Aorta (tissue), 5 donors: ENCODE results near the gene TNS1. TPM values are rescaled to one million over a fixed set of nuclear protein-coding genes. Genes with fewer than 3 reads are reported as not detected.

Experiments
- ATAC-seq: fragments of 200-7000 bp; cut with Tn5 transposase; one replicate; pipeline ENCODE4 v1.9.1; 2022; ENCODE audit warnings: moderate library complexity; ENCODE audit not compliant: low FRiP score
- DNase-seq, 2 donors: peaks; one replicate each; pipeline ENCODE4 v3.0.0-alpha.2; 2020
- H3K27ac ChIP-seq, 2 donors: one replicate each; pipeline ENCODE4 v1.5.1; 2013; ENCODE audit warnings: low read length in 2 of 2, mild to moderate bottlenecking in 2 of 2, moderate library complexity in 2 of 2, control low read depth in 1 of 2, inconsistent platforms in 1 of 2, low read depth in 1 of 2
- H3K27me3 ChIP-seq, 2 donors: one replicate each; pipeline ENCODE4 v1.6.1; 2013; ENCODE audit warnings: control low read depth in 1 of 2, low read length in 1 of 2, mild to moderate bottlenecking in 1 of 2, moderate library complexity in 1 of 2; ENCODE audit not compliant: insufficient read depth in 2 of 2, control insufficient read depth in 1 of 2
- H3K36me3 ChIP-seq, 2 donors: one replicate each; pipeline ENCODE4 v1.6.1; 2013; ENCODE audit warnings: control low read depth in 1 of 2, low read length in 1 of 2, mild to moderate bottlenecking in 1 of 2; ENCODE audit not compliant: insufficient read depth in 2 of 2, control insufficient read depth in 1 of 2
- H3K4me1 ChIP-seq, 2 donors: one replicate each; pipeline ENCODE4 v1.6.1; 2013; ENCODE audit warnings: low read length in 2 of 2, control low read depth in 1 of 2, mild to moderate bottlenecking in 1 of 2, moderate library complexity in 1 of 2; ENCODE audit not compliant: insufficient read depth in 2 of 2, control insufficient read depth in 1 of 2
- H3K4me3 ChIP-seq, 2 donors: one replicate each; pipeline ENCODE4 v1.5.1; 2013; ENCODE audit warnings: low read length in 2 of 2, control low read depth in 1 of 2, mild to moderate bottlenecking in 1 of 2
- H3K9me3 ChIP-seq: one replicate; pipeline ENCODE4 v1.6.1; 2013; ENCODE audit warnings: mild to moderate bottlenecking, low read length; ENCODE audit not compliant: control insufficient read depth
- WGBS, 2 donors: extraction: QIAGEN DNeasy Blood & Tissue Kit; methylation state at CpG; one replicate each; pipeline ENCODE4 v1.1.7; 2013; 5-methylcytosine and 5-hydroxymethylcytosine counted together
- intact Hi-C, 2 donors: fragments of 100-400 bp; cut with DNase I; formaldehyde crosslinking; loops; one replicate each; pipeline versions ENCODE4 v1.14.2 to v1.15.0; 2022
- polyA plus RNA-seq, 2 donors: library from polyadenylated mRNA; stranded (reverse); fragments of 200-250 nt; gene quantifications; one replicate each; pipeline ENCODE4 v1.2.3, GENCODE V29; 2013
- total RNA-seq, 2 donors: library from RNA; stranded (reverse); fragmentation: NEBNext Ultra II Directional; extraction: Animal tissue kit (Norgen Biotek cat#: 25700); gene quantifications; one replicate each; pipeline ENCODE4 v1.2.1, GENCODE V29; 2021
- donor health status: healthy with polysubstance abuse.
- donor health status: Bipolar disorder and iron deficiency.
- donor health status: DM: no; HTN: no; CAD: no.
- donor health status: DM: no; HTN: no; CAD: no.
- donor health status: DM: yes; HTN: yes; CAD: no.

The TNS1 gene
- total and polyA plus RNA-seq, 4 donors = 303 to 1,949 (median 930) TPM

- Histone ChIP-seq H3K27ac (peak overlapping the region; percentile 4 to 34), H3K9me3 (no peaks in the 10 kb centered on the region), H3K36me3 (peaks cover 7 to 38% of the 10 kb centered on the region in 2 donors), H3K4me1 (peaks cover 0 to 3% of the 10 kb centered on the region in 2 donors), H3K4me3 (no peak overlapping the region), H3K27me3 (no peaks in the 10 kb centered on the region)
- ATAC-seq (no peak), DNase-seq (peak in 1 of 2 donors; percentile 12)
- 20 to 28% methylated on average over 5 of the region's 5 CpGs for WGBS, 2 donors
- intact Hi-C loops = no loop called here
These were observed 122.4 kb downstream of the TNS1 start for GRCh38 chr2:217880287-217880889.

GRCh38 chr2:217878915-217879590, 123.7 kb downstream of the TNS1 start:
- no peaks in the 10 kb centered on the region for H3K9me3 ChIP-seq
- H3K4me1 ChIP-seq = peaks cover 1 to 3% of the 10 kb centered on the region in 2 donors
- peak in 1 of 2 donors; percentile 41 for DNase-seq
- ATAC-seq = no peak
- peak overlapping the region in 1 of 2 donors; percentile 45 for H3K27ac ChIP-seq
- intact Hi-C loops = no loop called here
- no peaks in the 10 kb centered on the region for H3K27me3 ChIP-seq
- 46 to 57% methylated on average over 15 of the region's 15 CpGs for WGBS, 2 donors
- H3K36me3 ChIP-seq = peaks cover 3 to 34% of the 10 kb centered on the region in 2 donors
- H3K4me3 ChIP-seq = no peak overlapping the region

- H3K27me3 ChIP-seq = no peaks in the 10 kb centered on the region
- WGBS, 2 donors = 40 to 41% methylated on average over 8 of the region's 8 CpGs
- H3K9me3 ChIP-seq = no peaks in the 10 kb centered on the region
- intact Hi-C loops = no loop called here
- H3K4me3 ChIP-seq = no peak overlapping the region
- H3K4me1 ChIP-seq = peaks cover 1 to 3% of the 10 kb centered on the region in 2 donors
- DNase-seq = peak in 1 of 2 donors; percentile 33
- peaks cover 3 to 33% of the 10 kb centered on the region in 2 donors for H3K36me3 ChIP-seq
- peak; percentile 33 for ATAC-seq
- peak overlapping the region in 1 of 2 donors; percentile 18 for H3K27ac ChIP-seq
These were observed 124.9 kb downstream of the TNS1 start for GRCh38 chr2:217877866-217878265.

DNA sequence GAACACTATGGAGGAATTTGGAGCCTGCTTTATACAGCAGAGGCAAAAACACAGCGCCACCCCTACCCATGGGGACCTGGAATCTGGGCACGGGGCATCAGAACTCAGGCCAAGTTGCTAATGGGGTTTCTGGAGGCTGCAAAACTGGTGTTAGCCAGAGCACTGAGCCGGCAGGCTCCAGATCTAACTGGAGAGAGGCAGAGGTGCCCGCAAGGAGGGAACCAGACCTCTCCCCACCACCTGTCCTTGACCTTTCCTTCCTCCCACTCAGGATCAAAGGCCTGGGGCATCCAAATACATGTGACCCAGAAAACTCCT, 126.6 kb downstream of the TNS1 start:
- H3K4me3 ChIP-seq = no peak overlapping the region
- H3K27ac ChIP-seq = peak overlapping the region; percentile 20 to 31
- H3K9me3 ChIP-seq = no peaks in the 10 kb centered on the region
- peak; percentile 42 to 72 for DNase-seq
- H3K4me1 ChIP-seq = peaks cover 1 to 3% of the 10 kb centered on the region in 2 donors
- ATAC-seq = peak; percentile 21
- peaks cover 0 to 36% of the 10 kb centered on the region in 2 donors for H3K36me3 ChIP-seq
- 3 to 16% methylated on average over 4 of the region's 4 CpGs for WGBS, 2 donors
- H3K27me3 ChIP-seq = no peaks in the 10 kb centered on the region
- intact Hi-C loops = no loop called here

DNA sequence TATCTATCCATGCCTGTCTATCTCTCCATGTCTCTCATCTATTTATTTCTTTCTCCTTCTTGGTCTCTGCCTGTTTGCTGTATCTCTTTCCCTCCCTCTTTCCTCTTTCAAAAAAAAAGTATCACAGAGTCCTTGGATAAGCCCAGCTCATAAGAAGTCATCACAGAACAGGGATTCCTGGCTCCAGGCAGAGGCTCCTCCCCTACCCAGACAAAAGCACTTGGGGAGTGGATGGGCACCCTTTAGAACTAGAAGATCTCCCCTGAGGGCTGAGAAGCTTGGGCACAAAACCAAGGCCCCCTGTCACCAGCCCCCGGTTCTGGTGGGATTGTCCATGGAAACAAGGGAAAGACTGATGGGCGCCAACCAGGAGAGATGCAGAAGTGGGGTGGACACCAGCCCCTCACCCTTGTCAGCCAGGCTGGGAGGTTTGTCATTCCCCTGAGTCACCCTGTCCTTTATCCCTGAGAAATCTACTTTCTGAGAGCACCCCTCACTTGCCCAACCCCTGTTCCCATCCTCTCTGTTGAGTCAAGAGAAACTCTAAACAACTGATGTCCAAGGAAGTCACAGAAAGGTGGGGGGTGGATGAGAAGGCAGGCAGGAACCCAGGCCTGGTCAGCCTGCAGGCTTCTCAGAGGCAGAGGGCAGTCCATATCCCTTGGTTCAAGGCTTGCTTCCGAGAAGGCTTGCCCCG, 127.1 kb downstream of the TNS1 start:
- ATAC-seq (no peak), DNase-seq (peak; percentile 16 to 56)
- Histone ChIP-seq H3K36me3 (peaks cover 0 to 36% of the 10 kb centered on the region in 2 donors), H3K4me3 (no peak overlapping the region), H3K27me3 (no peaks in the 10 kb centered on the region), H3K4me1 (peaks cover 1 to 3% of the 10 kb centered on the region in 2 donors), H3K27ac (peak overlapping the region; percentile 33 to 45), H3K9me3 (no peaks in the 10 kb centered on the region)
- WGBS, 2 donors = 46 to 51% methylated on average over 4 of the region's 4 CpGs
- intact Hi-C loops = no loop called here

DNA sequence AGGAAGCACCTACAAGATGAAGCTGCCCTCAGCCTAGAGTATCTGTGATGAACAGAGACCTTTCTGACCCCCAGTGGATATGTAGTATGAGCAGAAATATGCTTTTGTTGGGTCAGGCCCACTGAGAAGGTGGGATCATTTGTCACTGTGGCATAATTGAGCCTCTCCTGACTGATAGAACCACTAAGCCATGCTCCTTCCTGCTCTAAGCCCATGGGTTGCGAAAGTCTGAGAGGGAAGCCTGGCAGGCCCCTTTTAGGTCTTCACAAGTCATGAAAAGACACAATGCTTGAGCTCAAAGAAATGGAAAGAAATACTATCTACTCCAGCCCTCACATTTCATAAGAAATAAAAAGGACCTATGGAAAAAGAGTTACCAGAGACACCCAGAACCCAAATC, 127.7 kb downstream of the TNS1 start:
- DNase-seq (peak in 1 of 2 donors; percentile 20), ATAC-seq (no peak)
- no peaks in the 10 kb centered on the region for H3K9me3 ChIP-seq
- peak overlapping the region in 1 of 2 donors; percentile 32 for H3K27ac ChIP-seq
- intact Hi-C loops = no loop called here
- H3K36me3 ChIP-seq = peaks cover 0 to 36% of the 10 kb centered on the region in 2 donors
- 89 to 94% methylated on average over 1 of the region's 1 CpG for WGBS, 2 donors
- no peak overlapping the region for H3K4me3 ChIP-seq
- H3K27me3 ChIP-seq = no peaks in the 10 kb centered on the region
- H3K4me1 ChIP-seq = peaks cover 1 to 3% of the 10 kb centered on the region in 2 donors

- no peak overlapping the region for H3K27ac ChIP-seq
- H3K9me3 ChIP-seq = no peaks in the 10 kb centered on the region
- peak; percentile 38 to 68 for DNase-seq
- H3K4me1 ChIP-seq = peaks cover 1 to 3% of the 10 kb centered on the region in 2 donors
- no peak overlapping the region for H3K4me3 ChIP-seq
- H3K36me3 ChIP-seq = peaks cover 0 to 35% of the 10 kb centered on the region in 2 donors
- intact Hi-C loops = no loop called here
- WGBS, 2 donors = 78 to 79% methylated on average over 8 of the region's 8 CpGs
- ATAC-seq = no peak
- no peaks in the 10 kb centered on the region for H3K27me3 ChIP-seq
These were observed 129.4 kb downstream of the TNS1 start for GRCh38 chr2:217873371-217873770.

DNA sequence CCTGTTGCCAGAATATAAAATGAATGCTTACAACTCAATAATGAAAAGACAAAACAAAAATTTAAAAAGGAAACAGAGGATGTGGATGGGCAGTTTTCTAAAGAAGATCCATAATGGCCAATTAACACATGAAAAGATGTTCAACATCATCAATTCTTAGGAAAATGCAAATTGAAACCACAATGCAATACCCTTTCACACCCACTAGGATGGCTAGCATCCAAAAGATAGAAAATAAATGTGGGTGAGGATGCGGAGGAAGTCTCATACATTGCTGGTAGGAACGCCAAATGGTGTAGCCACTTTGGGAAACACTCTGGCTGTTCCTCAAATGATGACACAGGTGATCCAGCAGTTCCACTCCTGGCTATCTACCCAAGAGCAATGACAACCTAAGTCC, 130.5 kb downstream of the TNS1 start:
- no peak for ATAC-seq
- H3K27me3 ChIP-seq = no peaks in the 10 kb centered on the region
- intact Hi-C loops = no loop called here
- H3K9me3 ChIP-seq = no peaks in the 10 kb centered on the region
- H3K4me3 ChIP-seq = no peak overlapping the region
- DNase-seq = no peak
- peaks cover 4 to 38% of the 10 kb centered on the region in 2 donors for H3K36me3 ChIP-seq
- H3K27ac ChIP-seq = no peak overlapping the region
- WGBS, 2 donors = 31 to 35% methylated on average over 2 of the region's 2 CpGs
- peaks cover 1 to 3% of the 10 kb centered on the region in 2 donors for H3K4me1 ChIP-seq
